HEK293 (cell line): ENCODE results near the gene ARHGAP15.

Source experiments
- CTCF ChIA-PET: fragments of 350-600 bp; formaldehyde crosslinking; extraction: SDS; loops from one replicate; lab custom pipeline; 2021; ENCODE audit warnings: antibody characterized with exemption; lab: Yijun Ruan, JAX
- POLR2A ChIA-PET: fragments of 300-600 bp; formaldehyde crosslinking; extraction: SDS; loops from one replicate; lab custom pipeline; 2020; ENCODE audit warnings: antibody characterized with exemption, inconsistent platforms; lab: Yijun Ruan, JAX
- H3K27ac ChIP-seq: fragments of 200-500 bp; sonication (Bioruptor generic); 2 replicates; pipeline ENCODE4 v1.5.1; 2014; ENCODE audit warnings: low read depth, low read length, control low read depth, inconsistent platforms; ENCODE audit errors: extremely low read depth
- H3K36me3 ChIP-seq, 2 experiments: fragments of 200-500 bp in 1 of 2; sonication (Bioruptor generic) in 1 of 2; 1 replicate in 1 of 2; 2 replicates in 1 of 2; pipeline ENCODE4 v1.5.1; 2014 to 2017; ENCODE audit warnings: inconsistent platforms in 2 of 2, low read length in 2 of 2; ENCODE audit not compliant: control insufficient read depth in 2 of 2, insufficient read depth in 1 of 2
- H3K4me1 ChIP-seq: fragments of 200-500 bp; sonication (Bioruptor generic); 2 replicates; pipeline ENCODE4 v1.5.1; 2014; ENCODE audit warnings: mild to moderate bottlenecking, low read length, inconsistent platforms; ENCODE audit not compliant: control insufficient read depth, insufficient read depth
- H3K4me3 ChIP-seq: 2 replicates; pipeline ENCODE4 v1.5.1; 2011; ENCODE audit warnings: low read depth, mild to moderate bottlenecking, control low read depth, low read length, moderate library complexity
- H3K9me3 ChIP-seq: fragments of 200-500 bp; sonication (Bioruptor generic); 2 replicates; pipeline ENCODE4 v1.5.1; 2014; ENCODE audit warnings: low read depth, low read length, inconsistent platforms; ENCODE audit not compliant: control insufficient read depth, insufficient read depth
- KLF10 ChIP-seq: fragments of 450-650 bp; IDR thresholded peaks from 2 replicates; pipeline ENCODE4 v1.5.1; 2018; ENCODE audit warnings: missing biosample characterization, mild to moderate bottlenecking, missing genetic modification characterization
- OSR2 ChIP-seq: fragments of 450-650 bp; formaldehyde crosslinking; IDR thresholded peaks from 2 replicates; pipeline ENCODE4 v1.5.1; 2016; ENCODE audit warnings: missing biosample characterization, missing genetic modification characterization
- PBX3 ChIP-seq: sonication (generic); formaldehyde crosslinking; IDR thresholded peaks from 2 replicates; pipeline ENCODE4 v1.8.1; 2022; ENCODE audit warnings: mild to moderate bottlenecking, moderate library complexity, missing genetic modification reagents
- RBAK ChIP-seq: fragments of 450-650 bp; formaldehyde crosslinking; IDR thresholded peaks from 2 replicates; pipeline ENCODE4 v1.5.1; 2016; ENCODE audit warnings: missing biosample characterization, missing genetic modification characterization
- SP2 ChIP-seq: fragments of 450-650 bp; formaldehyde crosslinking; IDR thresholded peaks from 2 replicates; pipeline ENCODE4 v1.5.1; 2016; ENCODE audit warnings: missing biosample characterization, missing genetic modification characterization
- ZBTB49 ChIP-seq: fragments of 450-650 bp; formaldehyde crosslinking; IDR thresholded peaks from 2 replicates; pipeline ENCODE4 v1.5.1; 2016; ENCODE audit warnings: missing biosample characterization, missing genetic modification characterization, low read depth
- ZEB2 ChIP-seq: fragments of 450-650 bp; formaldehyde crosslinking; IDR thresholded peaks from 2 replicates; pipeline ENCODE4 v1.5.1; 2016; ENCODE audit warnings: missing biosample characterization, missing genetic modification characterization
- ZFP37 ChIP-seq: fragments of 450-650 bp; formaldehyde crosslinking; IDR thresholded peaks from 2 replicates; pipeline ENCODE4 v1.5.1; 2016; ENCODE audit warnings: missing biosample characterization, missing genetic modification characterization
- ZFP41 ChIP-seq: fragments of 450-650 bp; formaldehyde crosslinking; IDR thresholded peaks from 2 replicates; pipeline ENCODE4 v1.5.1; 2016; ENCODE audit warnings: missing biosample characterization, missing genetic modification characterization, borderline replicate concordance
- ZNF16 ChIP-seq: fragments of 450-650 bp; formaldehyde crosslinking; IDR thresholded peaks from 2 replicates; pipeline ENCODE4 v1.5.1; 2016; ENCODE audit warnings: low read depth, missing biosample characterization, missing genetic modification characterization
- ZNF184 ChIP-seq: fragments of 450-650 bp; IDR thresholded peaks from 2 replicates; pipeline ENCODE4 v1.5.1; 2018; ENCODE audit warnings: missing biosample characterization, mild to moderate bottlenecking, missing genetic modification characterization
- ZNF202 ChIP-seq: fragments of 450-650 bp; formaldehyde crosslinking; IDR thresholded peaks from 2 replicates; pipeline ENCODE4 v1.5.1; 2016; ENCODE audit warnings: missing biosample characterization, missing genetic modification characterization, borderline replicate concordance
- ZNF302 ChIP-seq: fragments of 450-650 bp; formaldehyde crosslinking; IDR thresholded peaks from 2 replicates; pipeline ENCODE4 v1.5.1; 2016; ENCODE audit warnings: missing biosample characterization, missing genetic modification characterization, low read depth
- ZNF366 ChIP-seq: fragments of 450-650 bp; formaldehyde crosslinking; conservative IDR thresholded peaks from 2 replicates; pipeline ENCODE4 v1.5.1; 2016; ENCODE audit warnings: missing biosample characterization, missing genetic modification characterization
- ZNF404 ChIP-seq: fragments of 450-650 bp; formaldehyde crosslinking; IDR thresholded peaks from 2 replicates; pipeline ENCODE4 v1.5.1; 2017; ENCODE audit warnings: missing biosample characterization, missing genetic modification characterization
- ZNF433 ChIP-seq: fragments of 450-650 bp; formaldehyde crosslinking; IDR thresholded peaks from 2 replicates; pipeline ENCODE4 v1.5.1; 2016; ENCODE audit warnings: missing biosample characterization, missing genetic modification characterization, low read depth
- ZNF548 ChIP-seq: fragments of 450-650 bp; formaldehyde crosslinking; IDR thresholded peaks from 2 replicates; pipeline ENCODE4 v1.5.1; 2016; ENCODE audit warnings: missing biosample characterization, missing genetic modification characterization
- ZNF596 ChIP-seq: fragments of 450-650 bp; IDR thresholded peaks from 2 replicates; pipeline ENCODE4 v1.5.0; 2018; ENCODE audit warnings: missing biosample characterization, mild to moderate bottlenecking, missing genetic modification characterization, moderate library complexity
- ZNF600 ChIP-seq: fragments of 450-650 bp; formaldehyde crosslinking; IDR thresholded peaks from 2 replicates; pipeline ENCODE4 v1.5.1; 2016; ENCODE audit warnings: missing biosample characterization, missing genetic modification characterization
- ZNF623 ChIP-seq: fragments of 450-650 bp; formaldehyde crosslinking; IDR thresholded peaks from 2 replicates; pipeline ENCODE4 v1.5.1; 2016; ENCODE audit warnings: missing biosample characterization, missing genetic modification characterization
- ZNF747 ChIP-seq: fragments of 450-650 bp; formaldehyde crosslinking; IDR thresholded peaks from 2 replicates; pipeline ENCODE4 v1.5.1; 2016; ENCODE audit warnings: missing biosample characterization, missing genetic modification characterization
- ZNF777 ChIP-seq: fragments of 450-650 bp; formaldehyde crosslinking; IDR thresholded peaks from 2 replicates; pipeline ENCODE4 v1.5.1; 2017; ENCODE audit warnings: missing biosample characterization, missing genetic modification characterization, borderline replicate concordance
- ZSCAN30 ChIP-seq: fragments of 450-650 bp; IDR thresholded peaks from 2 replicates; pipeline ENCODE4 v1.5.1; 2018; ENCODE audit warnings: missing biosample characterization, mild to moderate bottlenecking, missing genetic modification characterization, moderate library complexity
- TF ChIP-seq, protein P1 (sequence below): fragments of 450-650 bp; formaldehyde crosslinking; IDR thresholded peaks from 2 replicates; pipeline ENCODE4 v1.5.1; 2017; ENCODE audit warnings: missing biosample characterization, missing genetic modification characterization

The ARHGAP15 gene

DNA sequence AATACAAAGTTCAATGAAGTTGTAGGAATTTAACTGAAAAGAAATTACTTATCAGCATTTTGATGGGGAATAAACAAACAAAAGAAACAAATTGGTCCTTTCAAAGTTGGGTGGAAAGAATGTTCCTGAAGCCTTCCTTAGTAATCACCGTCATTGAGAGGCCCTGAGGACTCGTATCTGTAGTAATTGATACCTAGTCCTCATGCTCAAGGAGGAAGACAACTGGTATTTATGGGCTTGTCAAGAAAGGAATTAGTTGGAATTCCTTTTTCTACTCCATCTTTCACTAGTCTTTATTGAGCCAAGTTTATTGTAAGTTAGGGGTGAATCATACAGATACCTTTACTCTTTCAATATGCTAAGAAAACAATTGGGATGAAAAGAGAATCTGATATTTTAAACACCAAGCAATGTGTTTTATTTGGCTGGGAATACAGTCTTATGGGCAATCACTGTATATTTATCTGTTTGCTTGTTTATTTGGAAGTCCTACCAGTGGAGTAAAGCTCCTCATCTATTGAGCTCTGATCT, 324.8 kb downstream of the ARHGAP15 start (continued):
- no peak for TF ChIP-seq ZEB2 (tag by site-specific recombination)
- no peak for TF ChIP-seq ZNF404
- TF ChIP-seq, protein P1, sequence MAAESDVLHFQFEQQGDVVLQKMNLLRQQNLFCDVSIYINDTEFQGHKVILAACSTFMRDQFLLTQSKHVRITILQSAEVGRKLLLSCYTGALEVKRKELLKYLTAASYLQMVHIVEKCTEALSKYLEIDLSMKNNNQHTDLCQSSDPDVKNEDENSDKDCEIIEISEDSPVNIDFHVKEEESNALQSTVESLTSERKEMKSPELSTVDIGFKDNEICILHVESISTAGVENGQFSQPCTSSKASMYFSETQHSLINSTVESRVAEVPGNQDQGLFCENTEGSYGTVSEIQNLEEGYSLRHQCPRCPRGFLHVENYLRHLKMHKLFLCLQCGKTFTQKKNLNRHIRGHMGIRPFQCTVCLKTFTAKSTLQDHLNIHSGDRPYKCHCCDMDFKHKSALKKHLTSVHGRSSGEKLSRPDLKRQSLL = no peak

GRCh38 chr2:143455317-143455716, 326.1 kb downstream of the ARHGAP15 start:
- TF ChIP-seq ZFP41 (tag by site-specific recombination) (no peak), ZNF747 (no peak), ZNF596 (tag by site-specific recombination) (no peak), ZNF623 (tag by site-specific recombination) (no peak), PBX3 (CRISPR knock-in tag) (no peak), SP2 (no peak), ZNF202 (tag by site-specific recombination) (no peak), ZNF777 (tag by site-specific recombination) (no peak), ZNF302 (tag by site-specific recombination) (no peak), ZBTB49 (tag by site-specific recombination) (no peak)
- peaks cover 20% of the 10 kb centered on the region for H3K4me1 ChIP-seq
- CTCF ChIA-PET = no interaction called here
- H3K27ac ChIP-seq = no peak overlapping the region
- H3K4me3 ChIP-seq = no peak overlapping the region
- POLR2A ChIA-PET = no interaction called here
- no peaks in the 10 kb centered on the region for H3K9me3 ChIP-seq
- H3K36me3 ChIP-seq = no peaks in the 10 kb centered on the region

GRCh38 chr2:143458258-143459190, 329.3 kb downstream of the ARHGAP15 start:
- Histone ChIP-seq H3K27ac (no peak overlapping the region), H3K4me1 (peaks cover 2% of the 10 kb centered on the region; the same call in 1 of the 2 replicates), H3K4me3 (no peak overlapping the region), H3K9me3 (no peaks in the 10 kb centered on the region), H3K36me3 (no peaks in the 10 kb centered on the region)
- CTCF ChIA-PET = interaction anchor here (0.7 kb wide), 1 partner anchor 437 kb away, joined by 4 read pairs; no protein-coding TSS in a partner anchor
- no peak for TF ChIP-seq KLF10
- no peak for TF ChIP-seq ZNF600 (tag by site-specific recombination)
- no peak for TF ChIP-seq ZNF433 (tag by site-specific recombination)
- TF ChIP-seq ZNF184 (tag by site-specific recombination) = no peak
- no peak for TF ChIP-seq OSR2 (tag by site-specific recombination)
- TF ChIP-seq ZFP41 (tag by site-specific recombination) = no peak
- TF ChIP-seq ZFP37 (tag by site-specific recombination) = no peak
- TF ChIP-seq ZNF548 (tag by site-specific recombination) = no peak
- no peak for TF ChIP-seq RBAK
- no peak for TF ChIP-seq ZNF16 (tag by site-specific recombination)
- no peak for TF ChIP-seq ZNF747
- TF ChIP-seq ZNF366 = no peak
- TF ChIP-seq ZSCAN30 = no peak
- POLR2A ChIA-PET = no interaction called here
